GM21447 (cell line): Measurements from ENCODE around the gene TUT4.
"Not testable (repeated sequence)": the region's sequence is repeated elsewhere in the genome, so short reads cannot be mapped to it uniquely, and the experiment has no call there.

Experiments used
- ATAC-seq: cut with Tn5 transposase; IDR thresholded peaks from one replicate; pipeline ENCODE4 v1.9.1; 2021; ENCODE audit not compliant: unreplicated experiment

The TUT4 gene

GRCh38 chr1:52552505-52553361 is at the start of gene TUT4:
Gene TUT4 (minus strand): TSS chr1:52553092. CDS start chr1:52526280, 26,812 bp downstream.
- ATAC-seq = peak; percentile 41

DNA sequence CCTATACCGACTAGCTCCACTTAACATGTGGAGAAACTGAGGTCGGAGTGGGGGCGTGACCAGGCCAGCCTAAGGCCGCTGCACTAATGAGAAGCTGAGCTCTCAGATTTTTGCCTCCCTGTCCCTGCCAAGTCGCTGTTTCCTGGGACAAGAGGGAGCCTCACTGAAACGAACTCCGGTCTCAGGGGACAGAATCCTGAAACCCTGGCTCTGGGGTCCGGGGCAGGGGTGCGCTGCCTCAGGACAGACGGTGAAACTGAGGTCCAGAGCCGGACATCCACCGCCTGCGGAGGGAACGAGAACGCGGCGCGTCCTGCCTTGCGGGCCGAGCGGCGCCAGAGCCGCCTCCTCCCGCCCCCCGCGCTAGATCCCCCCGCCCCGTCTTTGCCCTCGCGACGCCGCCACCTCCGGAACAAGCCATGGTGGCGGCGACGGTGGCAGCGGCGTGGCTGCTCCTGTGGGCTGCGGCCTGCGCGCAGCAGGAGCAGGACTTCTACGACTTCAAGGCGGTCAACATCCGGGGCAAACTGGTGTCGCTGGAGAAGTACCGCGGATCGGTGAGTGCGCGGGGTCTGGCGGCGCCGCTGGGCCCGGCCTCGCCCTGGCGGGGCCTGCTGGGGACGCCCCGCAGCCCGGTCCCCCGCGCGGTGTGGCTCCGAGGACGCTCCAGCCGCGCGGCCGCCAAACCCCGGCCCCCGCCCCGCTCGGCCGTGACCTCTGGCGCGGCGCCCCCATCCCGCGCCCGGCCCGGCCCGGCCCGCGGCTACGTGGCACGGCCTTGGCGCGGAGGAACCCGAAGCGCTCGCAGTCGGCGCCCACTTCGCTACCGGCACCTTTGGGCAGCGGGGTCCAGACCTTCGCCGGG is 49.3 kb upstream of the TUT4 start, which contains the start of gene GPX7:
Gene GPX7, plus strand, starts transcription at position 381 of the 865 bp plus-strand sequence. Its CDS starts 39 bp downstream, at position 420.
- ATAC-seq = no peak

DNA sequence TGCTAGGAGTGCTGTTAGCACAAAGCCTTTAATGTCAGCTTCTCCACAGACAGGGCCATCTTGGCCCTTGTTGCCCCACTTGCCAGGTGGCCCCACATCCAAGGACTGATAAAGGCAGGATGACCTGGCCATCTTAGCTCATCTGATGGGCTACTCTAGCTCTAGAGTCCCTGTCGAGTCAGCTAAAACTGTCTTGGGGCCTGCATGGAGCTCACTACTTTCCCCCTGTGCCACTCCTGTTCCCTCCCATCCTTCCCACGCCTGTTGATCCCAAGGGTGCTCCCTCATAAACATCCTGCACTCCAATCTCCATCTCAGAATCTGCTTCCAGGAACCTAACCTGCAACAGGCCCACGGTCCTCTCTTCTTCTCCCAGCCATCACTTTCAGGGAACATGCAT is 48.6 kb upstream of the TUT4 start:
- no peak for ATAC-seq

DNA sequence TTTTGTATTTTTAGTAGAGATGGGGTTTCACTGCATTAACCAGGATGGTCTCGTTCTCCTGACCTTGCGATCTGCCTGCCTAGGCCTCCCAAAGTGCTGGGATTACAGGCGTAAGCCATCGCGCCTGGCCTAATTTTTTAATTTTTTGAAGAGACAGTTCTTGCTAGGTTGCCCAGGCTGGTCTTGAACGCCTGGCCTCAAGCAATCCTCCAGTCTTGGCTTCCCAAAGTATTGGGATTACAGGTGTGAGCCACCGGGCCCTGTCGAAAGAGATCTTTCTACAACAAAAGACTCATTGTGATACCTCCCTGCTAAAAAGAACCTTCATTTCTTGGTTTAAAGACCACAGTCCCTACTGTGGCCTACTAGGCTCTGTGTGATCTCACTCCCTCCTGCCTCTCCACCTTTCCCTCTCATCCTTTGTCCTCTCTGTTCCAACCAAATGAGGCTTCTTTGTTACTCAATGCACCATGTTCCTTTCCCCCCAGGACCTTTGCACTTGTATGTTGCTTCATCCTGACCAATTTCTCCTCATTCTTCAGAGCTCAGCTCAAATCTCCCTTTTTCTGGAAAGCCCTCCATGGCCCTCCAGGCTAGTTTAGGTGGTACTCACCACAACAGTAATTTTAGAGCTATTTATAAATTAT is 47.8 kb upstream of the TUT4 start:
- ATAC-seq = no peak

- ATAC-seq = no peak
These were observed 46.3 kb upstream of the TUT4 start for GRCh38 chr1:52599236-52599635.

- no peak for ATAC-seq
These were observed 45.8 kb upstream of the TUT4 start for GRCh38 chr1:52598729-52599128.

GRCh38 chr1:52597912-52598311 is 45.0 kb upstream of the TUT4 start:
- no peak for ATAC-seq

DNA sequence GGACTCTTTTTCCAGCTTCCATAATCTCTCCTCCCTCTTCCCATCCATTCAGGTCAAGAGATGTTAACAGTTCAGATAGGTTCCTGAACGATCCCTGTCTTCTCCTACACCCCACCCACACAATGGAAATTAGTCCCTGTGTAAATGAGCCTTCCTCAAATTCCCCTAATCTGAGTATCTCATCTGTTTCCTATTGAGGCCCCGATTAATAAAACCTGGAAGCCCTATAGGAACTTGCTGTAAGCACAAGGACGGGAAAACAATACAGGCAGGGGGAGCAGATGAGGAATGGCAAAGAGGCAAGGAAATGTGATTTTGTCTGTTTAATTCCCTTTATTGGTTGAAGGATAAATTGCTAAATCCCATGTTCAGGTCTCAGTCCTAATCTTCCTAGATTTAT is 42.2 kb upstream of the TUT4 start:
- ATAC-seq = no peak

GRCh38 chr1:52593495-52593894 is 40.6 kb upstream of the TUT4 start:
- no peak for ATAC-seq

DNA sequence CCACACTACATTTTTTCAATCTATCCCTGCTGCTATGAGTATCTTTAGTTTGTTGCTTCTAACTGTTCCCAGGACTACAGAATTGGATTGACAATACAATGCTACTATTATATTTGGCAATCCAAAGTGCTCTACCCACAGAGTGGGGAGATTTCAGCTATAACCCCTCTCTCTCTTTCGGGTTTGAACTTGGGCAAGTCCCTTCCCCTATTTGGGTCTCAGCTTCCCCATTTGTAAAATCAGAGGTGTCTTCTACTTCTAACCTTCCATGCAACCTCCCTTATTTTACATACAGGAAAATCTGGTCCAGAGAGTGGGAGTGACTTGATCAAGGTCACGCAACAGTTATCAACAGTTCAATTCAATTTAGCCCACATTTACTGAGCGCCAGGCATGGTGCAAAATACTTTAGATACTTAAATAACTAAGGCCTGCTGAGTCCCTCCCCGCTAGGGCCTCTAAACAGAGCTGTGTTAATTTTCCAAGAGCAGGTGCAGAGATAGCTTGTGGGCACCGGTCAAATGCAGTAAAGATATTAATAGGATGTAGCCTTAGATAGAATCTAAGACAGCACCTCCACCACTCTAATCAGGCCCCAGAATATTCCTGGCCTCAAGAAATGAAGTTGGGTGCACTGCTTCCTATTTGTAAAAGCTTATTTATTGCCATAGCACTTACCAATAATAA is 39.9 kb upstream of the TUT4 start:
- ATAC-seq = no peak

GRCh38 chr1:52590266-52590665 is 37.4 kb upstream of the TUT4 start:
- no peak for ATAC-seq

- no peak for ATAC-seq
These were observed 35.6 kb upstream of the TUT4 start for GRCh38 chr1:52588535-52588934.

- no peak for ATAC-seq
These were observed 35.1 kb upstream of the TUT4 start for GRCh38 chr1:52588027-52588426.

DNA sequence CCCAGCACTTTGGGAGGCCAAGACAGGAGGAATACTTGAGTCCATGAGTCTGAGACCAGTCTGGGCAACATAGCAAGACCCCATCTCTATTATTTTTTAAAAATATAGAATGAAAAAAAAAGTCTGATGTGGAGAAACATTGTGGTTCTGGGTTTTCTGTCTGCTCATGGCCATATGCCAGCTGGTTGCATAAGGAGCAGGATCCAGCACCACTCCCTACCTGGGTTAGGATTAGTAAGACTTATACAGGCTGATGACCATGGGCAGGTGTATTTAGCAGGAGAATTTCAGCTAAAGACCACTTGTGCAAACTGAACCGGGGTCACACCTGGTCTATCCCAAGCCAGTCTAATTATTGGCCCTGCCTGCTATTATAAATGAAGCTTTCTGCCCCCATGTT is 32.6 kb upstream of the TUT4 start:
- ATAC-seq = no peak

- ATAC-seq = no peak
These were observed 29.3 kb upstream of the TUT4 start for GRCh38 chr1:52582116-52582696.

- no peak for ATAC-seq
These were observed 27.4 kb upstream of the TUT4 start for GRCh38 chr1:52580283-52580682.

DNA sequence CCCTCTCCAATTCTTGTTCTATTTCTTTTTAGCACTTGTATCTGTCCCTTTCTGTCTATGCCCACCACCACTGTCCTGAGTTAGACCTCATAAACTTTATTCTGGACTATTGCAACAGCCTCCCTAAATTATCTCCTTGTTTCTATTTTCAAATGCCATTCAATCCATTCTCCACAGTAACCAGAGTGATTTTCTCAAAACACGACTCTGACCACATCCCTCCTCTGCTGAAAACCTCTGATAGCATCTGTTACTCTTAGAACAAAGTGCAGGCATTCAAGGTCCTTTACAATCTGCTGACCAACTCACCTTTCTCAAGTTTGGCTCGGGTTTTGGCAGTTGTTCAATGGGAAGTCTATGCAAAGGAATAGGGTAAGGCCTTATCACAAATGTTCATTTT is 26.5 kb upstream of the TUT4 start:
- no peak for ATAC-seq

DNA sequence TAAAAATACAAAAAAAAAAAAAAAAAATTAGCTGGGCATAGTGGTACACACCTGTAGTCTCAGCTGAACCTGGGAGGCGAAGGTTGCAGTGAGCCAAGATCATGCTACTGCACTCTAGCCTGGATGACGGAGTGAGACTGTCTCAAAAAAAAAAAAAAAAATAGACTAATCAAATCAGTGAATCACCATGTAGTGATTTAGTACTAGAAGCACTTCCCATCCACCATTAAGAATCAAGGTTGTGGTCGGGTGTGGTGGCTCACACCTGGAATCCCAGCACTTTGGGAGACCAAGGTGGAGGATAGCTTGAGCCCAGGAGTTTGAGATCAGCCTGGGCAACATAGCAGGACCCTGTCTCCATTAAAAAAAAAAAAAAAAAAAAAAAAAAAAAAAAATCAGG is 25.2 kb upstream of the TUT4 start:
- ATAC-seq = not testable (repeated sequence)

GRCh38 chr1:52576074-52576473 is 23.2 kb upstream of the TUT4 start:
- ATAC-seq = no peak

DNA sequence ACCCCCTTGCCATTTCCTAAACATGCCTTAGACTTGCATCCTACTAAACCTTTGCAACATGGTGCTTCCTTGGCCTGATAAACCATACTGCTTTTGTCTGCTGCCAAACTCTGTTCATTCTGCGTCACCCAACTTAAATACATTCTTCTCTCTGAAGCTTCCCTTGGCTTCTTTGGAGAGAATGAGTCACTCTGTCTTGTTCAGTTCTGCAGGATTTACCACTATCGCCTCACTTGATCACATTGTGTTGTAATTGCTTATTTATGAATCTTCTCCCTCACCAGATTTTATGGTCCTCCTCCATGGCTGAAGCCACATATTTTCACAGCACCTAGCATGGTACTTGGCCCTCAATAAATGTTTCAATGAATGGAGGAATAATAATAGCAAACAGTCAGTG is 21.7 kb upstream of the TUT4 start:
- no peak for ATAC-seq
